Astrocyte (in vitro differentiated cells and primary cell): Measurements from ENCODE around the gene TNFRSF13B.
"Not testable (repeated sequence)": the region's sequence is repeated elsewhere in the genome, so short reads cannot be mapped to it uniquely, and the experiment has no call there.

ENCODE experiments used
- CTCF ChIP-seq: IDR thresholded peaks from 2 replicates; pipeline ENCODE4 v1.5.1; 2011; ENCODE audit warnings: low read depth, mild to moderate bottlenecking, inconsistent platforms, low read length, moderate library complexity; ENCODE audit not compliant: insufficient read depth
- EZH2 ChIP-seq: IDR thresholded peaks from 2 replicates; pipeline ENCODE4 v1.6.1; 2012; ENCODE audit warnings: mild to moderate bottlenecking, low read length, inconsistent platforms; ENCODE audit not compliant: insufficient read depth

GRCh38 chr17:16973043-16973442 lies 1.1 kb upstream of the TNFRSF13B start:
- TF ChIP-seq CTCF, EZH2: not testable (repeated sequence)
